ENCODE results near the gene RSPH6A.

DNA sequence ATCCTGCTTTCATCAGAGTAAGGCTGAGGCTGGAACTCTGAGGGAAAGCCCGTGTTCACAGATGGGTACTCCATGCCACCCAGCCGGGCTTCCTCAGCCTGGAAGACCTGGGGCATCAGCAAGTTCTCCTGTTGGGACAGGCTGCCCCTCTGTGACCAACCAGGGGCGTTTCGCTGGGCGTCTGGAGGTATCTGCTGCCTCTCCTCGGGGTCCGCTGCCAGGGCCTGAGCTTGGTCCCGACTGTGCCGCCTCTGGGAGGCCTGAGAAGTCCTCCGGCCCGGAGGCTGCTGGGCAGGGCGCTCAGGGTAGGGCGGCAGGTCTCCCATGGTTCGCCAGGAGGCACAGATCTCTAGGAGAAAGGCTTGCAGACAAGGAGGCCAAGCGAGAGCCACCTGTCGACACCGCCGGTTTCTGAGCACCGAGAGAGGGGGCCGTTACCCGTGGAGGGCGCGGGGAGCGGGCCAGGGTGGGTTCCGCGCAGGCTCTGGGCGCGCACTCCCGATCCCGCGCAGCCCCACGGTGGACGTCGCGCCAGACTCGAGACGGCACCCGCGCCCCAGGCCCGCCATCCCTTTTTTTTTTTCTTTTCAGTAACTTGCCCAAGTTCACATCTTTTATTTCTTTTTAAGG lies at the start of gene RSPH6A:
- TF ChIP-seq, protein P1, sequence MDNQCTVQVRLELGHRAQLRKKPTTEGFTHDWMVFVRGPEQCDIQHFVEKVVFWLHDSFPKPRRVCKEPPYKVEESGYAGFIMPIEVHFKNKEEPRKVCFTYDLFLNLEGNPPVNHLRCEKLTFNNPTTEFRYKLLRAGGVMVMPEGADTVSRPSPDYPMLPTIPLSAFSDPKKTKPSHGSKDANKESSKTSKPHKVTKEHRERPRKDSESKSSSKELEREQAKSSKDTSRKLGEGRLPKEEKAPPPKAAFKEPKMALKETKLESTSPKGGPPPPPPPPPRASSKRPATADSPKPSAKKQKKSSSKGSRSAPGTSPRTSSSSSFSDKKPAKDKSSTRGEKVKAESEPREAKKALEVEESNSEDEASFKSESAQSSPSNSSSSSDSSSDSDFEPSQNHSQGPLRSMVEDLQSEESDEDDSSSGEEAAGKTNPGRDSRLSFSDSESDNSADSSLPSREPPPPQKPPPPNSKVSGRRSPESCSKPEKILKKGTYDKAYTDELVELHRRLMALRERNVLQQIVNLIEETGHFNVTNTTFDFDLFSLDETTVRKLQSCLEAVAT (IDR thresholded peaks at IDR 0.05), result no peak
- TF ChIP-seq, protein P2, sequence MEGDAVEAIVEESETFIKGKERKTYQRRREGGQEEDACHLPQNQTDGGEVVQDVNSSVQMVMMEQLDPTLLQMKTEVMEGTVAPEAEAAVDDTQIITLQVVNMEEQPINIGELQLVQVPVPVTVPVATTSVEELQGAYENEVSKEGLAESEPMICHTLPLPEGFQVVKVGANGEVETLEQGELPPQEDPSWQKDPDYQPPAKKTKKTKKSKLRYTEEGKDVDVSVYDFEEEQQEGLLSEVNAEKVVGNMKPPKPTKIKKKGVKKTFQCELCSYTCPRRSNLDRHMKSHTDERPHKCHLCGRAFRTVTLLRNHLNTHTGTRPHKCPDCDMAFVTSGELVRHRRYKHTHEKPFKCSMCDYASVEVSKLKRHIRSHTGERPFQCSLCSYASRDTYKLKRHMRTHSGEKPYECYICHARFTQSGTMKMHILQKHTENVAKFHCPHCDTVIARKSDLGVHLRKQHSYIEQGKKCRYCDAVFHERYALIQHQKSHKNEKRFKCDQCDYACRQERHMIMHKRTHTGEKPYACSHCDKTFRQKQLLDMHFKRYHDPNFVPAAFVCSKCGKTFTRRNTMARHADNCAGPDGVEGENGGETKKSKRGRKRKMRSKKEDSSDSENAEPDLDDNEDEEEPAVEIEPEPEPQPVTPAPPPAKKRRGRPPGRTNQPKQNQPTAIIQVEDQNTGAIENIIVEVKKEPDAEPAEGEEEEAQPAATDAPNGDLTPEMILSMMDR (IDR thresholded peaks at IDR 0.05 in 2 of 3, conservative IDR thresholded peaks at IDR 0.05 in 1 of 3; ENCODE audit: control insufficient read depth in 2 of 3, extremely low read depth in 1 of 3, insufficient read depth in 1 of 3, low read depth in 3 of 3, low read length in 3 of 3), result no peak
- TF ChIP-seq MTA3 (IDR thresholded peaks at IDR 0.05; ENCODE audit: borderline replicate concordance, low read length), result no peak
